T1000 (cell line): Measurements from ENCODE around the gene SRGAP2.
"Not testable (repeated sequence)": the region's sequence is repeated elsewhere in the genome, so short reads cannot be mapped to it uniquely, and the experiment has no call there.

Experiments
- DNase-seq: peaks from one replicate; lab custom pipeline; 2025; ENCODE audit warnings: mixed read lengths; lab: John Stamatoyannopoulos, UW

Gene SRGAP2

DNA sequence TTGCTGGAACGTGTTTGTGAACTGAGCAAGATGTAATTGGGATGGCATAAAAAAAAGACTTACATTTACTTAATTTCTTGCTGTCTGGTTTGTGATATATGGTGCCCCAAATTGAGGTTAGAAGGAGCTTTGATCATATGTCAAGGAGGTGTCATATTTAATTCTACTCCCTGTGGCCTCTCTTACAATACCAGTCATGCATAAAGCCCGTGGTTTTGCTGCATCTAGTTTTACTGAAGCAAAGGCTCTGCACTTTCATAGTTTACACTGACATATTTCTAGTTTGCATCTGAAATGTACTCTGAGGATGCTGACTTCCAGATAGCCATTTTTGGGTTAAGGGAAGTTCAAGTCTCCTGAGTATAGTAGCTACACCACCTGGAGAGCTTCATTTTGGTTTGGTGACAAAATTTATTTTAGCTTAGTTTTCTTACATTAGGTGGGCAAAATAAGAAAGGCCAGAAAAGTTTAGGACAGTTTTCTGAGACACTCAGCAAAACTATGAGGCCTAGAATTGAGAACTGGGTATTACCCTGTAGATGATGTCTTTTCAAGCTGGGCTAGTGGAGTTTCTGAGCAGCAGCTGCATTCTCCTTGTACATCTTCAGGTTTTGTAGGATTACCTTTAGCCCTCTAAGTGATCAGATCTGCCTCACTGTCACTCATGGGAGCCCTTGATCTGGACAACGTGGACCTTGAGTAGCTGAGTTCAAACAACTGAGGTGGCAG lies 47.8 kb downstream of the SRGAP2 start:
- DNase-seq: not testable (repeated sequence)

GRCh38 chr1:206252680-206253335 lies 49.5 kb downstream of the SRGAP2 start:
- DNase-seq: peak; percentile 5
